Endothelial cell of umbilical vein (primary cell): Measurements from ENCODE around the gene BRD1.
"Not testable (repeated sequence)": the region's sequence is repeated elsewhere in the genome, so short reads cannot be mapped to it uniquely, and the experiment has no call there.

ENCODE experiments used
- EZH2 ChIP-seq: IDR thresholded peaks from 2 replicates; pipeline ENCODE4 v1.6.1; 2012; ENCODE audit warnings: borderline replicate concordance, low read depth, mild to moderate bottlenecking, moderate library complexity, low read length, inconsistent platforms; ENCODE audit not compliant: severe bottlenecking
- POLR2A ChIP-seq: IDR thresholded peaks from 2 replicates; pipeline ENCODE4 v1.6.1; 2012; ENCODE audit warnings: low read depth, mild to moderate bottlenecking, control low read depth, low read length
- TF ChIP-seq, protein P1 (sequence below): IDR thresholded peaks from 2 replicates; pipeline ENCODE4 v1.6.1; 2011; ENCODE audit not compliant: insufficient read depth, insufficient read length

DNA sequence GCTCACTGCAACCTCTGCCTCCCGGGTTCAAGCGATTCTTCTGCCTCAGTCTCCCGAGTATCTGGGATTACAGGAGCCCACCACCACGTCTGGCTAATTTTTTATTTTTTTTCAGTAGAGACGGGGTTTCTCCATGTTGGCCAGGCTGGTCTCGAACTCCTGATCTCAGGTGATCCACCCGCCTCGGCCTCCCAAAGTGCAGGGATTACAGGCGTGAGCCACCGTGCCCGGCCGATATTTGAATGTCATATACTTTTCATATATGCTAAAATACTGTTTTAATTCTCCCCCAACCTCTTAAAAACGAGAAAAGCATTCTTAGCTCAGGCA lies 24.9 kb upstream of the BRD1 start:
- TF ChIP-seq, protein P1, sequence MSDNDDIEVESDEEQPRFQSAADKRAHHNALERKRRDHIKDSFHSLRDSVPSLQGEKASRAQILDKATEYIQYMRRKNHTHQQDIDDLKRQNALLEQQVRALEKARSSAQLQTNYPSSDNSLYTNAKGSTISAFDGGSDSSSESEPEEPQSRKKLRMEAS = not testable (repeated sequence)
- TF ChIP-seq EZH2, POLR2A: not testable (repeated sequence)
